CD14-positive monocyte (primary cell): Measurements from ENCODE around the gene TIAM1. TPM values are rescaled to one million over a fixed set of nuclear protein-coding genes. Genes with fewer than 3 reads are reported as not detected.

Experiments used
- DNase-seq, 3 donors: peaks; one replicate each; pipeline ENCODE4 v3.0.0-alpha.2; 2011 to 2022
- H2AFZ ChIP-seq: 2 replicates; pipeline ENCODE4 v1.6.0; 2012; ENCODE audit warnings: mild to moderate bottlenecking, low read depth, low read length, inconsistent platforms; ENCODE audit not compliant: insufficient read depth, poor library complexity, severe bottlenecking
- H3K27ac ChIP-seq, 2 donors: 1 replicate in 1 of 2; 2 replicates in 1 of 2; pipeline ENCODE4 v1.5.1; 2012 to 2013; ENCODE audit warnings: low read length in 2 of 2, control low read depth in 1 of 2, inconsistent platforms in 1 of 2, low read depth in 1 of 2, mild to moderate bottlenecking in 1 of 2
- H3K27me3 ChIP-seq, 2 donors: one replicate each; pipeline versions ENCODE4 v1.6.0 to v1.6.1; 2011 to 2013; ENCODE audit warnings: low read length in 2 of 2; ENCODE audit not compliant: control insufficient read depth in 2 of 2, insufficient read depth in 2 of 2
- H3K36me3 ChIP-seq, 2 donors: replicated peaks in 1 of 2; 1 replicate in 1 of 2; 2 replicates in 1 of 2; pipeline versions ENCODE4 v1.5.1 to v1.6.1; 2012 to 2013; ENCODE audit warnings: low read length in 2 of 2, control low read depth in 1 of 2, inconsistent platforms in 1 of 2, mild to moderate bottlenecking in 1 of 2; ENCODE audit not compliant: insufficient read depth in 2 of 2, control insufficient read depth in 1 of 2
- H3K4me1 ChIP-seq, 2 donors: 1 replicate in 1 of 2; 2 replicates in 1 of 2; pipeline versions ENCODE4 v1.5.1 to v1.6.1; 2012 to 2013; ENCODE audit warnings: low read length in 2 of 2, control low read depth in 1 of 2, inconsistent platforms in 1 of 2, mild to moderate bottlenecking in 1 of 2, moderate library complexity in 1 of 2; ENCODE audit not compliant: insufficient read depth in 2 of 2, control insufficient read depth in 1 of 2
- H3K4me2 ChIP-seq: replicated peaks from 2 replicates; pipeline ENCODE3; 2012; ENCODE audit warnings: low read length, moderate library complexity, mild to moderate bottlenecking; ENCODE audit not compliant: poor library complexity, severe bottlenecking; ENCODE audit errors: extremely low read depth
- H3K4me3 ChIP-seq, 3 experiments: fragments of 200-600 bp in 1 of 3; sonication (generic) in 1 of 3; replicated peaks in 1 of 3; 1 replicate in 2 of 3; 2 replicates in 1 of 3; pipeline ENCODE4 v1.5.1; 2011 to 2013; ENCODE audit warnings: low read length in 3 of 3, mild to moderate bottlenecking in 3 of 3, control low read depth in 2 of 3, low read depth in 2 of 3, inconsistent platforms in 1 of 3, moderate library complexity in 1 of 3
- H3K79me2 ChIP-seq: 2 replicates; pipeline ENCODE4 v1.6.0; 2012; ENCODE audit warnings: mild to moderate bottlenecking, control low read depth, inconsistent platforms, low read length, moderate library complexity; ENCODE audit not compliant: insufficient read depth
- H3K9ac ChIP-seq: 2 replicates; pipeline ENCODE4 v1.6.0; 2017; ENCODE audit warnings: low read length, mild to moderate bottlenecking; ENCODE audit not compliant: insufficient read depth, poor library complexity, severe bottlenecking
- H3K9me3 ChIP-seq, 2 donors: replicated peaks in 1 of 2; 1 replicate in 1 of 2; 2 replicates in 1 of 2; pipeline versions ENCODE4 v1.5.1 to v1.6.1; 2012 to 2013; ENCODE audit warnings: low read length in 2 of 2, control low read depth in 1 of 2; ENCODE audit not compliant: control insufficient read depth in 1 of 2, insufficient read depth in 1 of 2
- H4K20me1 ChIP-seq: 2 replicates; pipeline ENCODE4 v1.6.0; 2012; ENCODE audit warnings: mild to moderate bottlenecking, low read length, control low read depth, moderate library complexity; ENCODE audit not compliant: insufficient read depth
- H3K27ac Mint-ChIP-seq, 7 donors: one replicate each; pipeline ENCODE4 v1.8.0; 2020; ENCODE audit warnings: mild to moderate bottlenecking in 7 of 7, mixed read lengths in 7 of 7, moderate library complexity in 6 of 7, inconsistent platforms in 2 of 7
- H3K27me3 Mint-ChIP-seq, 3 donors: one replicate each; pipeline ENCODE4 v1.8.0; 2021 to 2022; ENCODE audit warnings: low read depth in 3 of 3, mild to moderate bottlenecking in 3 of 3, mixed read lengths in 3 of 3, moderate library complexity in 3 of 3, inconsistent platforms in 1 of 3
- H3K36me3 Mint-ChIP-seq, 2 donors: one replicate each; pipeline ENCODE4 v1.8.0; 2020; ENCODE audit warnings: mixed read lengths in 2 of 2, inconsistent platforms in 1 of 2, mild to moderate bottlenecking in 1 of 2
- H3K4me1 Mint-ChIP-seq: one replicate; pipeline ENCODE4 v1.8.0; 2020; ENCODE audit warnings: mild to moderate bottlenecking, mixed read lengths
- H3K4me3 Mint-ChIP-seq, 2 donors: one replicate each; pipeline ENCODE4 v1.8.0; 2020; ENCODE audit warnings: mild to moderate bottlenecking in 2 of 2, mixed read lengths in 2 of 2, moderate library complexity in 1 of 2
- H3K9me3 Mint-ChIP-seq, 7 donors: one replicate each; pipeline ENCODE4 v1.8.0; 2020 to 2022; ENCODE audit warnings: mixed read lengths in 7 of 7, mild to moderate bottlenecking in 6 of 7, moderate library complexity in 6 of 7, inconsistent platforms in 2 of 7
- WGBS: methylation state at CpG from one replicate; pipeline ENCODE4 v1.1.5; 2013; ENCODE audit warnings: missing lambda C conversion rate; ENCODE audit not compliant: insufficient coverage; 5-methylcytosine and 5-hydroxymethylcytosine counted together
- intact Hi-C, 2 donors: fragments of 100-400 bp; cut with micrococcal nuclease; formaldehyde crosslinking; loops; one replicate each; pipeline versions ENCODE4 v1.15.0 to v1.15.1; 2023
- polyA plus RNA-seq, 3 donors: library from polyadenylated mRNA; depleted of rRNA in 1 of 3; unstranded in 2 of 3; stranded (reverse) in 1 of 3; fragments of 300-500 nt in 2 of 3; fragments of >200 nt in 1 of 3; fragmentation: Illumina TruSeq in 2 of 3; gene quantifications; 1 replicate in 2 of 3; 2 replicates in 1 of 3; pipeline ENCODE4 v1.2.3, GENCODE V29; 2012 to 2021
- TF ChIP-seq, protein P1 (sequence below): fragments of 200-600 bp; IDR thresholded peaks from one replicate; pipeline ENCODE4 v1.8.0; 2022; ENCODE audit warnings: antibody characterized with exemption, mild to moderate bottlenecking

TIAM1 gene
- polyA plus RNA-seq, 3 donors, result 17.7 to 55.0 (median 45.3) TPM

GRCh38 chr21:31284797-31285397 is 59.2 kb downstream of the TIAM1 start:
- H3K27ac Mint-ChIP-seq, result peak overlapping the region in 2 of 7 donors; percentile 37 to 57
- TF ChIP-seq, protein P1, sequence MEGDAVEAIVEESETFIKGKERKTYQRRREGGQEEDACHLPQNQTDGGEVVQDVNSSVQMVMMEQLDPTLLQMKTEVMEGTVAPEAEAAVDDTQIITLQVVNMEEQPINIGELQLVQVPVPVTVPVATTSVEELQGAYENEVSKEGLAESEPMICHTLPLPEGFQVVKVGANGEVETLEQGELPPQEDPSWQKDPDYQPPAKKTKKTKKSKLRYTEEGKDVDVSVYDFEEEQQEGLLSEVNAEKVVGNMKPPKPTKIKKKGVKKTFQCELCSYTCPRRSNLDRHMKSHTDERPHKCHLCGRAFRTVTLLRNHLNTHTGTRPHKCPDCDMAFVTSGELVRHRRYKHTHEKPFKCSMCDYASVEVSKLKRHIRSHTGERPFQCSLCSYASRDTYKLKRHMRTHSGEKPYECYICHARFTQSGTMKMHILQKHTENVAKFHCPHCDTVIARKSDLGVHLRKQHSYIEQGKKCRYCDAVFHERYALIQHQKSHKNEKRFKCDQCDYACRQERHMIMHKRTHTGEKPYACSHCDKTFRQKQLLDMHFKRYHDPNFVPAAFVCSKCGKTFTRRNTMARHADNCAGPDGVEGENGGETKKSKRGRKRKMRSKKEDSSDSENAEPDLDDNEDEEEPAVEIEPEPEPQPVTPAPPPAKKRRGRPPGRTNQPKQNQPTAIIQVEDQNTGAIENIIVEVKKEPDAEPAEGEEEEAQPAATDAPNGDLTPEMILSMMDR, result no peak
- H3K9me3 Mint-ChIP-seq, result peaks cover 0 to 8% (median 5%) of the 10 kb centered on the region in 7 donors
- Histone ChIP-seq H3K27ac (no peak overlapping the region), H3K36me3 (no peaks in the 10 kb centered on the region), H3K27me3 (no peaks in the 10 kb centered on the region), H2AFZ (no peak overlapping the region), H4K20me1 (peaks cover 100% of the 10 kb centered on the region), H3K4me2 (no peak overlapping the region), H3K79me2 (no peaks in the 10 kb centered on the region), H3K4me1 (peaks cover 6 to 7% of the 10 kb centered on the region in 2 donors), H3K9me3 (peaks cover 0 to 3% of the 10 kb centered on the region in 2 donors), H3K4me3 (no peak overlapping the region), H3K9ac (no peak overlapping the region)
- H3K27me3 Mint-ChIP-seq, result peaks cover 0 to 5% (median 0%) of the 10 kb centered on the region in 3 donors
- H3K4me3 Mint-ChIP-seq, result no peak overlapping the region
- intact Hi-C loops, result no loop called here
- peaks cover 7 to 9% of the 10 kb centered on the region in 2 donors for H3K36me3 Mint-ChIP-seq
- H3K4me1 Mint-ChIP-seq, result peaks cover 10% of the 10 kb centered on the region
- WGBS, result 100% methylated on average over 3 of the region's 5 CpGs
- no peak for DNase-seq

DNA sequence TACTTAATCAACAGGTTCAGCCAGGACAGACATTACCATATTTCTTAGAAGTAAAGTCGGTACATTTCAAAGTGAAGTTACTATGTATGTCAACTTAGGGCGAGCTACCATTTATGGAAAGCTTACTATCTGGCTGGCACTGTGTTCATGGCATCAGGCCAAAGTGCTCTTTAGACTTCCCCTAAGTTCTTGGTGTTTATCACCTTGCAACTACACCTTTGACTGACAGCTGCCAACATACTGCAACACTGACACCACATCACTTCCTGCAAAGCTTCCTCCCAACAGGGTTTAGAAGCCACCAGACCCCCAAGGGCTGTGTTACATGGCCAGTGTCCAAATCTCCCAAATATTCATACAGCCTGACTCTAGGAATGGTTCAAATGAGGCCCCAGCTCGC is 61.0 kb downstream of the TIAM1 start:
- TF ChIP-seq, protein P1, result no peak
- DNase-seq, result no peak
- peaks cover 0 to 5% (median 0%) of the 10 kb centered on the region in 3 donors for H3K27me3 Mint-ChIP-seq
- H3K27ac Mint-ChIP-seq, result peak overlapping the region in 1 of 7 donors; percentile 20
- no peaks in the 10 kb centered on the region for H3K9me3 ChIP-seq
- no peaks in the 10 kb centered on the region for H3K36me3 ChIP-seq
- H2AFZ ChIP-seq, result no peak overlapping the region
- H3K27me3 ChIP-seq, result no peaks in the 10 kb centered on the region
- intact Hi-C loops, result no loop called here
- no peak overlapping the region for H3K4me2 ChIP-seq
- no CpG with 5 or more reads among the region's 3 CpGs for WGBS
- H3K4me1 Mint-ChIP-seq, result peaks cover 10% of the 10 kb centered on the region
- H3K4me3 Mint-ChIP-seq, result no peak overlapping the region
- H3K36me3 Mint-ChIP-seq, result peaks cover 4 to 9% of the 10 kb centered on the region in 2 donors
- no peak overlapping the region for H3K9ac ChIP-seq
- H3K4me1 ChIP-seq, result peaks cover 6 to 7% of the 10 kb centered on the region in 2 donors
- H3K27ac ChIP-seq, result no peak overlapping the region
- H3K79me2 ChIP-seq, result no peaks in the 10 kb centered on the region
- no peak overlapping the region for H3K4me3 ChIP-seq
- H3K9me3 Mint-ChIP-seq, result peaks cover 0 to 6% (median 2%) of the 10 kb centered on the region in 7 donors
- peaks cover 100% of the 10 kb centered on the region for H4K20me1 ChIP-seq
